Measurements from ENCODE around the gene BTBD8.

The BTBD8 gene

GRCh38 chr1:92095874-92096273 is 15.7 kb downstream of the BTBD8 start:
- DNase-seq (ENCODE audit: low read depth in 1 of 2, low spot score in 1 of 2), result peak; percentile 28 to 33
- H3K4me3 ChIP-seq (replicated peaks; ENCODE audit: insufficient read depth, low read length), result no peak overlapping the region
- no peak for TF ChIP-seq SPI1 (IDR thresholded peaks at IDR 0.05; ENCODE audit: borderline replicate concordance, low read depth)
- TF ChIP-seq CTCF (IDR thresholded peaks at IDR 0.05; ENCODE audit: insufficient read depth, low read length), result no peak
- TF ChIP-seq POLR2AphosphoS5 (IDR thresholded peaks at IDR 0.05; ENCODE audit: low read depth), result no peak
- no peak for TF ChIP-seq REST (IDR thresholded peaks at IDR 0.05; ENCODE audit: insufficient replicate concordance, low read depth)
- TF ChIP-seq GABPA (IDR thresholded peaks at IDR 0.05; ENCODE audit: low read depth), result no peak
- no peaks in the 10 kb centered on the region for H3K27me3 ChIP-seq (ENCODE audit: insufficient read depth, poor library complexity, severe bottlenecking)
- H3K27ac ChIP-seq (replicated peaks), result no peak overlapping the region

- Histone ChIP-seq H3K27ac (replicated peaks) (no peak overlapping the region), H3K4me3 (replicated peaks; ENCODE audit: insufficient read depth, low read length) (no peak overlapping the region), H3K27me3 (ENCODE audit: insufficient read depth, poor library complexity, severe bottlenecking) (no peaks in the 10 kb centered on the region)
- TF ChIP-seq GABPA (IDR thresholded peaks at IDR 0.05; ENCODE audit: low read depth) (no peak), SPI1 (IDR thresholded peaks at IDR 0.05; ENCODE audit: borderline replicate concordance, low read depth) (peak; percentile 95), POLR2AphosphoS5 (IDR thresholded peaks at IDR 0.05; ENCODE audit: low read depth) (peak; percentile 62), REST (IDR thresholded peaks at IDR 0.05; ENCODE audit: insufficient replicate concordance, low read depth) (no peak)
- peak; percentile 69 to 90 for DNase-seq (ENCODE audit: low read depth in 1 of 2, low spot score in 1 of 2)
Measured at GRCh38 chr1:92096317-92096716, 16.2 kb downstream of the BTBD8 start.

- no peak overlapping the region for H3K27ac ChIP-seq (replicated peaks)
- no peak for DNase-seq (ENCODE audit: low read depth in 1 of 2, low spot score in 1 of 2)
- no peaks in the 10 kb centered on the region for H3K27me3 ChIP-seq (ENCODE audit: insufficient read depth, poor library complexity, severe bottlenecking)
- no peak overlapping the region for H3K4me3 ChIP-seq (replicated peaks; ENCODE audit: insufficient read depth, low read length)
- TF ChIP-seq POLR2AphosphoS5 (IDR thresholded peaks at IDR 0.05; ENCODE audit: low read depth) (no peak), REST (IDR thresholded peaks at IDR 0.05; ENCODE audit: insufficient replicate concordance, low read depth) (no peak)
Measured at GRCh38 chr1:92105546-92106081, 25.5 kb downstream of the BTBD8 start.

- Histone ChIP-seq H3K27ac (replicated peaks) (no peak overlapping the region), H3K27me3 (ENCODE audit: insufficient read depth, poor library complexity, severe bottlenecking) (no peaks in the 10 kb centered on the region), H3K4me3 (replicated peaks; ENCODE audit: insufficient read depth, low read length) (no peak overlapping the region)
- TF ChIP-seq GABPA (IDR thresholded peaks at IDR 0.05; ENCODE audit: low read depth) (no peak), CTCF (IDR thresholded peaks at IDR 0.05; ENCODE audit: insufficient read depth, low read length) (no peak), REST (IDR thresholded peaks at IDR 0.05; ENCODE audit: insufficient replicate concordance, low read depth) (no peak), POLR2AphosphoS5 (IDR thresholded peaks at IDR 0.05; ENCODE audit: low read depth) (no peak), SPI1 (IDR thresholded peaks at IDR 0.05; ENCODE audit: borderline replicate concordance, low read depth) (no peak)
- DNase-seq (ENCODE audit: low read depth in 1 of 2, low spot score in 1 of 2), result no peak
Measured at GRCh38 chr1:92108631-92109030, 28.5 kb downstream of the BTBD8 start.
